Measurements from ENCODE around the gene PLK2.

The PLK2 gene

GRCh38 chr5:58460002-58460731 is at the start of gene PLK2:
TSS of gene PLK2 (minus strand) at chr5:58460086. CDS start at chr5:58459959, 127 bp downstream.
- in situ Hi-C loops (cut with MboI; ENCODE audit: low sequenced_read_pairs): loop anchor here (25.0 kb wide), 1 partner anchor 1173 kb away; no protein-coding TSS in a partner anchor

GRCh38 chr5:58507715-58508114 is 47.8 kb upstream of the PLK2 start:
- in situ Hi-C loops (cut with MboI; ENCODE audit: low sequenced_read_pairs): no loop called here

DNA sequence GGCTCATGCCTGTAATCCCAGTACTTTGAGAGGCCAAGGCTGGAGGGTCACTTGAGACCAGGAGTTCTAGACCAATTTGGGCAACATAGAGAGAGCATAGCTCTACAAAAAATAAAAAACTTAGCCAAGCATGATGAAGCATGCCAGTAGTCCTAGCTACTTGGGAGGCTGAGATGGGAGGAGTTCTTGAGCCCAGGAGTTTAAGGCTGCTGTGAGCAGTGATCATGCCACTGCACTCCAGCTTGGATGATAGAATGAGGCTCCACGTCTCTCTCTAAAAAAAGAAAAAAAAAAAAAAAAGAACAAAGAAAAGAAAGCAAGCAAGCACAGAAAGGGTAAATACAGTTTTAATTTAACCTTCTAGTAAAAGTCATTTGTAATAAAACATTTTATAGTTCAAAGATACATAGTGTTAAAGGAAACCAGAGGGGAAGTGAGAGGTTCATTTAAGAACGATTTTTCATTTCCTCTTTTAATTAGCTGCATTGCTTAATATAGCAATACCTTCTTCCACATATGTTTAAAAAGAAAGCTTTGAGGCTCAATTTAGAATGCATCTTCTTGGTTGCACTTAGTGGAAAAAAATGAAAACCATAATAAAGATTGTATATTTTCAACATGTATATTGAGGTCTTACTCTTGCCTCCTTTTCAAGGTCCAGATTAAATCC is 46.2 kb upstream of the PLK2 start:
- in situ Hi-C loops (cut with MboI; ENCODE audit: low sequenced_read_pairs): no loop called here

DNA sequence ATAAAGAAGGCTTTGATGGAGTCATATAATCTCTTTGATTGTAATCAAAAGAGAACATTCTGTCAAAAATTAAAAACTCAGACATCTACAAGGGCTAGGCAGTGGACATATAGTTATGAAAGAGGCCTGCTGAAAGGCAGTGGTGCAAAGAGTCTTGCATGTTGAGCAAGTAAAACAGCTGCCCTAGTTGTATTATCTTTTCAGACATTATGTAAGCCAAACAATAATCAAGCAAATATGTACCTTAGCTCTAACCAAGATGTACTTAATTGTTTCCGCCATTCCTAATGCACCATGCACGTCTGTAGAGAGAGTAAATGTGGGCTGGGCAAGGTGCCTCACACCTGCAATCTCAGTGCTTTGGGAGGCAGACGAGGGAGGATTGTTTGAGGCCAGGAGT is 45.6 kb upstream of the PLK2 start:
- in situ Hi-C loops (cut with MboI; ENCODE audit: low sequenced_read_pairs): no loop called here

DNA sequence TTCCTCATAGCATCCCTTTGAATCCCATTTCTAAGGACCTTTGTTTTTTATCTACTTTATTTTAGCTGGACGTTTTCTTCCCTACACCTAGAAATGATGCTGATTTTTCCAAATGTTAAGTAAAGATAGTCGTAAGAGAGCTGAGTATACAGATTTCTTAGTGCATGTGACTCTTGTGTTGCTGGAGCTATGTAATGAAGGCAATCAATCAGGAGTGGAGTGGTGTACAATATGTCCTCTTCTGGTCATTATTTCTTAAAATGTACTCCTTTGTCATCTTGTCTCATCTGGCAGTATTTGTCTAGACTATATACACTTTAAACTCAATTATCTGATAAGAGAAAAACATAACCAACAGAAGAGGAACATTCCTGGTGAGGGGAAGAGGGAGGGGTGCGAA is 44.9 kb upstream of the PLK2 start:
- in situ Hi-C loops (cut with MboI; ENCODE audit: low sequenced_read_pairs): no loop called here

GRCh38 chr5:58503390-58504046 is 43.6 kb upstream of the PLK2 start:
- in situ Hi-C loops (cut with MboI; ENCODE audit: low sequenced_read_pairs): no loop called here

DNA sequence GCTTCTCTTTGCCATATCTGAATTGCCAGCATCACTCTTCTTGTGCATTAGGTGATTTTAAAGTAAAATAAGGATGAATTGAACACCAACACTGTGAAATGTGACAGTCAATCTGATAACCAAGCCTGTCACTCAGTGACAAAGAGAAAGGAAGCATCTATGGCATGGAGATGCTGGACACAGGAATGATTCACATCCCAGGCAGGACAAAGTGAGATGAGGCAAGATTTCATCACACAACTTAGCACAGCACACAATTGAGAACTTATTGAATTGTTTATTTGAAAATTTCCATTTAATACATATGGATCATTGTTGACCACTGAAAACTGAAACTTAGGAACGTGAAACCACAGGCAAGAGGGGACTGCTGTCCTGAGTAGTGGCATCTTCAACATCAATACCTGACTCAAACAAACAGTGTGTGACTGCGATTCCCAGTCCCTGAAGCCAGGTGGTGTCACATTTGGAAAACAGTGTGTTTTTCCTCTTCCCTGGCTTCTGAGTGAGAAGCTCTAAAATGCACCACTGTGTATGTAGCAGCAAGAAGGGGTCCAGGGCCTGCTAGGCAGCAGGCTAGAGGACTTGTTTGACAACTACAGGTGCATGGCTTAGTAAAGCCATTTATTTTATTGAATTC is 42.0 kb upstream of the PLK2 start:
- in situ Hi-C loops (cut with MboI; ENCODE audit: low sequenced_read_pairs): no loop called here

- in situ Hi-C loops (cut with MboI; ENCODE audit: low sequenced_read_pairs): loop anchor here (25.0 kb wide), 1 partner anchor 337 kb away; no protein-coding TSS in a partner anchor
Measured at GRCh38 chr5:58499941-58500340, 40.1 kb upstream of the PLK2 start.

- in situ Hi-C loops (cut with MboI; ENCODE audit: low sequenced_read_pairs): loop anchor here (25.0 kb wide), 1 partner anchor 338 kb away; no protein-coding TSS in a partner anchor
Measured at GRCh38 chr5:58499231-58499630, 39.3 kb upstream of the PLK2 start.

- in situ Hi-C loops (cut with MboI; ENCODE audit: low sequenced_read_pairs): loop anchor here (25.0 kb wide), 1 partner anchor 339 kb away; no protein-coding TSS in a partner anchor
Measured at GRCh38 chr5:58498340-58498942, 38.6 kb upstream of the PLK2 start.

- in situ Hi-C loops (cut with MboI; ENCODE audit: low sequenced_read_pairs): loop anchor here (25.0 kb wide), 1 partner anchor 339 kb away; no protein-coding TSS in a partner anchor
Measured at GRCh38 chr5:58497921-58498320, 38.0 kb upstream of the PLK2 start.

DNA sequence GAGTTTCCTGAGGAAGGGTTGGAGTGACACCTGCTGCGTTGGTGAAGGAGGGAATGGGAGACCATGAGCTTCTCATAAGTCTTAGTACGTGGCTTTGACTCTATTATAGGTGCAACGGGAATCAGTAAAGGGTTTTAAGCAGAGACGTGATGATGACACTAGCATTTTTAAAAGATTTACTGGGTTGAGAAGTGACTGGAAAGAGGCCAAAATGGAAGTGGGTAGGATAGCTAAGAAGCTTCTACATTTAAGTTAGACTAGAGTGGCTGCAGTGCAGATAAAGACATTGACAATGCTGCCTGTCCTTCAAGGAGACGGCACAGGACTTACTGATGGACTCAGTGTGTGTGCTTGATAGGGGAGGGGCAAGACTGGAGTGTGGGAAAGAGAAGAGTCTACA is 37.5 kb upstream of the PLK2 start:
- in situ Hi-C loops (cut with MboI; ENCODE audit: low sequenced_read_pairs): loop anchor here (25.0 kb wide), 1 partner anchor 340 kb away; no protein-coding TSS in a partner anchor

- in situ Hi-C loops (cut with MboI; ENCODE audit: low sequenced_read_pairs): loop anchor here (25.0 kb wide), 1 partner anchor 341 kb away; no protein-coding TSS in a partner anchor
Measured at GRCh38 chr5:58496488-58496887, 36.6 kb upstream of the PLK2 start.

DNA sequence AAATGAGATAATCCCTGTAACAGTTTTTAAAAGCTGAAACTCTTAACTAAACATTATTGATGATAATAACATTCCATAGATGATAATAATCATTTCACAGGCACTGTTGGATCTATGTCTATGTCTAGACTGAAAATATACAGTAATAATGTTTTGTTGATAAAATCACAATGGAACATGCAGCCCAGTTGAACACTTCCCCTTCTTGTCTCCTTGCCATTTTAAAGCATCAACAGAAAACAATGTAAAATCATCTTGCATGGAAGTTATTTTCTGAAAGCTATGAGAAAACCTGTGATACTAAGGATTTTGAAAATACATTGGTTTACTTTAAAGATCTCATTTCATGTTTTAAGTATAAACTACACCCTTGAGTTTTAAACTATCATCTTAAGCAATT is 33.3 kb upstream of the PLK2 start:
- in situ Hi-C loops (cut with MboI; ENCODE audit: low sequenced_read_pairs): loop anchor here (25.0 kb wide), 1 partner anchor 344 kb away; no protein-coding TSS in a partner anchor

- in situ Hi-C loops (cut with MboI; ENCODE audit: low sequenced_read_pairs): loop anchor here (25.0 kb wide), 1 partner anchor 346 kb away; no protein-coding TSS in a partner anchor
Measured at GRCh38 chr5:58491216-58491892, 31.5 kb upstream of the PLK2 start, which contains the start of gene GAPT. TSS of gene GAPT (plus strand) at chr5:58491435. CDS start at chr5:58494537, 3,102 bp downstream.

GRCh38 chr5:58490402-58491050 is 30.6 kb upstream of the PLK2 start:
- in situ Hi-C loops (cut with MboI; ENCODE audit: low sequenced_read_pairs): loop anchor here (25.0 kb wide), 1 partner anchor 347 kb away; no protein-coding TSS in a partner anchor

DNA sequence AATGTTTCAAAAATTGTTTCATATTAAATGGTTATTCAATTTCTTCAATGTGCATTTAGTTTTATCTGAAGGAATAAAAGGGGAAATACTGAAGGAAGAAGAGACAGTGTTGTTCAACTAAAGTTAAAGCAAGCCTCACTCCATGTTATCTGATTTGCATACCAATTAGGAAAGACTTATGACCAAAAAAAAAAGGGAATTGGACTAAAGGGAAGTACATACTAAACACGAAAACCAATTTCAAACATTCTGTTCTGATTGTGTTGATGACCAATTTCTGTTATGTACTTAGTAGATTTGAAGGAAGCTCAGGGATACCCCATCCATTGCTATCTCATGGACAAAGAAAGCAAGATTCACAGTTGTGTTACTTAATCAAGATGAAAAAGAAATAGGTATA is 26.4 kb upstream of the PLK2 start:
- in situ Hi-C loops (cut with MboI; ENCODE audit: low sequenced_read_pairs): loop anchor here (25.0 kb wide), 1 partner anchor 351 kb away; no protein-coding TSS in a partner anchor

GRCh38 chr5:58484505-58484904 is 24.6 kb upstream of the PLK2 start:
- in situ Hi-C loops (cut with MboI; ENCODE audit: low sequenced_read_pairs): loop anchor here (25.0 kb wide), 1 partner anchor 353 kb away; no protein-coding TSS in a partner anchor

- in situ Hi-C loops (cut with MboI; ENCODE audit: low sequenced_read_pairs): loop anchor here (25.0 kb wide), 1 partner anchor 355 kb away; no protein-coding TSS in a partner anchor
Measured at GRCh38 chr5:58482536-58482935, 22.6 kb upstream of the PLK2 start.

Data from HL-60/S4 treated with retinoic acid at 250 ng/mL for 4 days and 3 days (cell line).